HG03521 (cell line): Measurements from ENCODE around the gene PRLH.
A peak's percentile ranks its signal among the peaks of the same experiment; 100 is the strongest.

Source experiments
- ATAC-seq: cut with Tn5 transposase; IDR thresholded peaks from one replicate; pipeline ENCODE4 v1.9.1; 2021; ENCODE audit warnings: mild to moderate bottlenecking, moderate library complexity; ENCODE audit not compliant: unreplicated experiment

PRLH gene

GRCh38 chr2:237566401-237567235 is at the start of gene PRLH:
Gene PRLH, plus strand, starts transcription at chr2:237566574. Its CDS starts 0 bp downstream, at chr2:237566574.
- no peak for ATAC-seq

GRCh38 chr2:237517163-237517562 is 49.2 kb upstream of the PRLH start:
- no peak for ATAC-seq

GRCh38 chr2:237517990-237518389 is 48.4 kb upstream of the PRLH start:
- no peak for ATAC-seq

- ATAC-seq = no peak
Observed at GRCh38 chr2:237519506-237520245, 46.7 kb upstream of the PRLH start.

GRCh38 chr2:237520290-237520689 is 46.1 kb upstream of the PRLH start:
- ATAC-seq = no peak

- ATAC-seq = no peak
Observed at GRCh38 chr2:237524631-237525030, 41.7 kb upstream of the PRLH start.

GRCh38 chr2:237525559-237526157 is 40.7 kb upstream of the PRLH start:
- no peak for ATAC-seq

- ATAC-seq = no peak
Observed at GRCh38 chr2:237527233-237527632, 39.1 kb upstream of the PRLH start.

GRCh38 chr2:237527766-237528165 is 38.6 kb upstream of the PRLH start:
- ATAC-seq = no peak

- ATAC-seq = peak; percentile 66
Observed at GRCh38 chr2:237529452-237530402, 36.6 kb upstream of the PRLH start.

GRCh38 chr2:237530472-237531433 is 35.6 kb upstream of the PRLH start:
- ATAC-seq = no peak

GRCh38 chr2:237532160-237532559 is 34.2 kb upstream of the PRLH start:
- ATAC-seq = no peak

- ATAC-seq = no peak
Observed at GRCh38 chr2:237533668-237534161, 32.7 kb upstream of the PRLH start.

- ATAC-seq = no peak
Observed at GRCh38 chr2:237534380-237534779, 32.0 kb upstream of the PRLH start.

- ATAC-seq = no peak
Observed at GRCh38 chr2:237535385-237536082, 30.8 kb upstream of the PRLH start.

GRCh38 chr2:237536083-237536415 is 30.3 kb upstream of the PRLH start:
- ATAC-seq = no peak

GRCh38 chr2:237536617-237537016 is 29.8 kb upstream of the PRLH start:
- no peak for ATAC-seq

GRCh38 chr2:237538001-237538720 is 28.2 kb upstream of the PRLH start:
- no peak for ATAC-seq
